ENCODE data around the gene MYH11.
"Not testable (repeated sequence)": the region's sequence is repeated elsewhere in the genome, so short reads cannot be mapped to it uniquely, and the experiment has no call there.

MYH11 gene

GRCh38 chr16:15819046-15819445 lies 37.8 kb downstream of the MYH11 start:
- no peak overlapping the region for H3K4me2 ChIP-seq (ENCODE audit: low read length)
- no peaks in the 10 kb centered on the region for H4K20me1 ChIP-seq (ENCODE audit: insufficient read depth, low read length)
- peaks cover 12% of the 10 kb centered on the region for H3K9me3 ChIP-seq (ENCODE audit: low read length)
- no peaks in the 10 kb centered on the region for H3K79me2 ChIP-seq (ENCODE audit: insufficient read depth, low read length)
- TF ChIP-seq CTCF (IDR thresholded peaks at IDR 0.05; ENCODE audit: low read length) (no peak), EZH2 (IDR thresholded peaks at IDR 0.05; ENCODE audit: borderline replicate concordance, low read length) (no peak)
- H3K4me3 ChIP-seq (ENCODE audit: low read depth, low read length, poor library complexity, severe bottlenecking) = no peak overlapping the region
- no peak overlapping the region for H2AFZ ChIP-seq (ENCODE audit: low read length)
- no peaks in the 10 kb centered on the region for H3K4me1 ChIP-seq (ENCODE audit: insufficient read depth, low read length, severe bottlenecking)
- no peaks in the 10 kb centered on the region for H3K9me2 ChIP-seq (ENCODE audit: low read depth, low read length)
- H3K9ac ChIP-seq (ENCODE audit: low read length) = no peak overlapping the region
- H3K27me3 ChIP-seq (ENCODE audit: insufficient read depth, low read length) = peaks cover 10% of the 10 kb centered on the region; the same call in 1 of the 2 replicates
- no peaks in the 10 kb centered on the region for H3F3A ChIP-seq (ENCODE audit: insufficient read depth, low read length)
- no peak overlapping the region for H3K27ac ChIP-seq (ENCODE audit: low read depth, low read length, poor library complexity, severe bottlenecking)
- no peaks in the 10 kb centered on the region for H3K36me3 ChIP-seq (ENCODE audit: insufficient read depth, low read length)

- Histone ChIP-seq H4K20me1 (ENCODE audit: insufficient read depth, low read length) (no peaks in the 10 kb centered on the region), H3K4me2 (ENCODE audit: low read length) (no peak overlapping the region), H3K79me2 (ENCODE audit: insufficient read depth, low read length) (no peaks in the 10 kb centered on the region), H3K9me3 (ENCODE audit: low read length) (peaks cover 12% of the 10 kb centered on the region), H3K9me2 (ENCODE audit: low read depth, low read length) (no peaks in the 10 kb centered on the region), H3K36me3 (ENCODE audit: insufficient read depth, low read length) (no peaks in the 10 kb centered on the region), H3F3A (ENCODE audit: insufficient read depth, low read length) (no peaks in the 10 kb centered on the region), H3K4me3 (ENCODE audit: low read depth, low read length, poor library complexity, severe bottlenecking) (no peak overlapping the region), H2AFZ (ENCODE audit: low read length) (no peak overlapping the region), H3K4me1 (ENCODE audit: insufficient read depth, low read length, severe bottlenecking) (no peaks in the 10 kb centered on the region), H3K27me3 (ENCODE audit: insufficient read depth, low read length) (peaks cover 10% of the 10 kb centered on the region; the same call in 1 of the 2 replicates), H3K27ac (ENCODE audit: low read depth, low read length, poor library complexity, severe bottlenecking) (no peak overlapping the region), H3K9ac (ENCODE audit: low read length) (no peak overlapping the region)
- no peak for TF ChIP-seq EZH2 (IDR thresholded peaks at IDR 0.05; ENCODE audit: borderline replicate concordance, low read length)
- TF ChIP-seq CTCF (IDR thresholded peaks at IDR 0.05; ENCODE audit: low read length) = no peak
Measured at GRCh38 chr16:15817446-15817845, 39.4 kb downstream of the MYH11 start.

- Histone ChIP-seq H3K9ac (ENCODE audit: low read length) (no peak overlapping the region), H3K27me3 (ENCODE audit: insufficient read depth, low read length) (peaks cover 10% of the 10 kb centered on the region; the same call in 1 of the 2 replicates), H3K36me3 (ENCODE audit: insufficient read depth, low read length) (no peaks in the 10 kb centered on the region), H3F3A (ENCODE audit: insufficient read depth, low read length) (no peaks in the 10 kb centered on the region), H3K9me3 (ENCODE audit: low read length) (peaks cover 12% of the 10 kb centered on the region), H3K79me2 (ENCODE audit: insufficient read depth, low read length) (no peaks in the 10 kb centered on the region), H4K20me1 (ENCODE audit: insufficient read depth, low read length) (no peaks in the 10 kb centered on the region), H2AFZ (ENCODE audit: low read length) (no peak overlapping the region), H3K4me3 (ENCODE audit: low read depth, low read length, poor library complexity, severe bottlenecking) (no peak overlapping the region), H3K4me2 (ENCODE audit: low read length) (no peak overlapping the region), H3K9me2 (ENCODE audit: low read depth, low read length) (no peaks in the 10 kb centered on the region), H3K27ac (ENCODE audit: low read depth, low read length, poor library complexity, severe bottlenecking) (no peak overlapping the region), H3K4me1 (ENCODE audit: insufficient read depth, low read length, severe bottlenecking) (no peaks in the 10 kb centered on the region)
- TF ChIP-seq CTCF (IDR thresholded peaks at IDR 0.05; ENCODE audit: low read length) = no peak
- no peak for TF ChIP-seq EZH2 (IDR thresholded peaks at IDR 0.05; ENCODE audit: borderline replicate concordance, low read length)
Measured at GRCh38 chr16:15816228-15816627, 40.6 kb downstream of the MYH11 start.

GRCh38 chr16:15812401-15812750 lies 44.5 kb downstream of the MYH11 start:
- H3K9me2 ChIP-seq (ENCODE audit: low read depth, low read length); H3K36me3 ChIP-seq (ENCODE audit: insufficient read depth, low read length); H3K4me1 ChIP-seq (ENCODE audit: insufficient read depth, low read length, severe bottlenecking); H4K20me1 ChIP-seq (ENCODE audit: insufficient read depth, low read length); H3F3A ChIP-seq (ENCODE audit: insufficient read depth, low read length); H3K4me2 ChIP-seq (ENCODE audit: low read length); H3K27ac ChIP-seq (ENCODE audit: low read depth, low read length, poor library complexity, severe bottlenecking); H3K9ac ChIP-seq (ENCODE audit: low read length); H3K4me3 ChIP-seq (ENCODE audit: low read depth, low read length, poor library complexity, severe bottlenecking); H3K27me3 ChIP-seq (ENCODE audit: insufficient read depth, low read length); H3K79me2 ChIP-seq (ENCODE audit: insufficient read depth, low read length); H2AFZ ChIP-seq (ENCODE audit: low read length): not testable (repeated sequence)
- H3K9me3 ChIP-seq (ENCODE audit: low read length) = peaks cover 12% of the 10 kb centered on the region

Measured in OCI-LY1 (cell line).